NCI-H2107 treated with DMSO at 0.1 percent for 48 hours (cell line): ENCODE results near the gene NOL6.
"Not testable (repeated sequence)": the region's sequence is repeated elsewhere in the genome, so short reads cannot be mapped to it uniquely, and the experiment has no call there.

ENCODE experiments used
- DNase-seq: peaks from one replicate; lab custom pipeline; 2025; ENCODE audit not compliant: unreplicated experiment; lab: John Stamatoyannopoulos, UW

NOL6 gene

DNA sequence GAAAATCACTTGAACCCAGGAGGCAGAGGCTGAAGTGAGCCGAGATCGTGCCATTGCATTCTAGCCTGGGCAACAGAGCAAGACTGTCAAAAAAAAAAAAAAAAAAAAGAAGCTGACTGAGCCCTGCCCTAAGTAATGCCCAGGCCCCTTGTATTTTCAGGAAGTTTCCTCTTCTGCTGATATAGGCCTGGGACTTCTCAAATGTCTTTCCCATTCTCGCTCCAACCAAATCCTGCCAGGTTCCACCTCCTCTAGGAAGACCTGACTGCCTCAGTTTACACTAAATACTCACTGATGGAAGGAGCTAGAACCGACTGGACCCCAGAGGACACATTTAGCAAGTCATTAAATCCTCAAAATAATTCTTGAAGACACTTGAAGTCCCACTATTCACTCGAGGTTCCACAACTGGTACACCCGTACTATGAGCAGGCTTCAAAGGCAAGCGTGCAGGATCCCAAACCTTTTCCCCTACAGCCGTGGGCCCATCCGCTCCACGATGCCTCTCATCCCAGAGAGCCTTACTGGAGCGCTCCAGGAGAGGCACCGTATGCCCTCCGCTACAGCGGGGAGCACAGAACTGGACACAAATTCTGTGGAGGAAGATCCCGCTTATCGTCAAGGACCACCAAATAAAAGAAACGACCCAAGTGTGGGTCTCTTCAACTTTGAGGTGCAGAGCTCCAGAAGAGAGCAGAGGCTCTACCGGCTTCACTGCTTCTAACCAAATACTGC lies 676 bp downstream of the NOL6 start:
- DNase-seq = no peak

DNA sequence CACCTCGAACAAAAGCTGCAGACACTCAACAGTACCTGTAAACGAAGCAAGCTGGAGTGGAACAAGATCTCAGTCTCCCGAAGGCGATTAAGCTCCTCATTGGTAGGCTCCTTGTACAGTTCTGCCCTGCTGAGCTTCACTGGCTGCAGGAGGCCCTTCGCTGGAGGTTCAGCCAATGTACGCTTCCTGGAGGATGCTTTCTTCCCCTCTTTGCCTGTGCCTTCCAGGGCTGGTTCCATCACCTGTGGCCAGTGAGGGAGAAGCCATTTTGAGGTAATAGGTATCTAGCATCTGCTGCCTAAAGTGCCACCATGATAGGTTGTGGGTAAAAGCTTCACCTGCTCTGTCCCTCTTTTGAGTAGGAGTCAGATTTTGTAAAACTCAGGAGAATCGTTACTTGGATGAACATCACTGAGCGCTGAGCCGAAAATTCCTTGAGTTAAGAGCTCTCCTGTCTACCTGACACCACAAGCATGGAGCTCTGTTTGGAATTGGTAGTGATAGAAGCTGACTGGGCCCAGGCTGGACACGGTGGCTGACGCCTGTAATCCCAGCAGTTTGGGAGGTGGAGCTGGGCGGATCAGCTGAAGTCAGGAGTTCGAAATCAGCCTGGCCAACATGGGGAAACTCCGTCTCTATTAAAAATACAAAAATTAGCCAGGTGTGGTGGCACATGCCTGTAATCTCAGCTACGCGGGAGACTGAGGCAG lies 1.4 kb downstream of the NOL6 start:
- DNase-seq = no peak

DNA sequence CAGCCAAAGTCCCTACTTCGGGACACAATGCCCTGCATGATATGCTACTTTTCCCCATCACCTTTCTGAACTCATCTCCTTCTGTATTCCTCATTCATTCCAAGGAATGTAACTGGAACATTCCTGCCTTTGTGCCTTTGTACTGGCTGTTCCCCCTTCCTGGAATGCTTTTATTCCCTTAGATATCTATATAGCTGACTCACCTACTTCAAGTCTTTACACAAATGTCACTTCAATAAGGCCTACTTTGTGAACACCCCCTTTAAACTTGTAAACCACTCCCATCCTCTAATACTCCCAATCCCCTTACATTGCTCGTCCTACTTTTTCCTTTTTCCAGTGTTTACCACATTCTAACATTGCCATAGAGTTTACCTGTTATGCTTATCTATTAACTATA lies 2.4 kb downstream of the NOL6 start:
- DNase-seq = no peak

DNA sequence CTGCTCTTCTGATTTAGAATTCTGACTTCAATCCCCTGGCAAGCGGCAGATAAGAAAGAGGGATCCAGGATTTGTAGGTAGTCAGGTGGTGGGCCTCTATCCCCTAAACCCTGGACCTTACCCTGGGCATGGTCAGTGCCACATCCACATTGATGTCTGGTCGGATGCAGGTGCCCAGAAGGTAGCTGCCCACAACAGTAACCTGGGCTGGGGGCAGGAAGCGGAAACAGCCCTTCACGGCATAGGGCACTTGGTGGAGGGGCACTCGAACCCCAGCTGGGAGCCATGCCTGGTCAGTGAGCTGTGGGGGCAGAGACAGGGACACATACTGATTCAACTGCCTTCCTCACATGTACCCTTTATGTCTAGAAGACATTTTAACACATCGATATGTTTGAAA lies 3.8 kb downstream of the NOL6 start:
- no peak for DNase-seq

DNA sequence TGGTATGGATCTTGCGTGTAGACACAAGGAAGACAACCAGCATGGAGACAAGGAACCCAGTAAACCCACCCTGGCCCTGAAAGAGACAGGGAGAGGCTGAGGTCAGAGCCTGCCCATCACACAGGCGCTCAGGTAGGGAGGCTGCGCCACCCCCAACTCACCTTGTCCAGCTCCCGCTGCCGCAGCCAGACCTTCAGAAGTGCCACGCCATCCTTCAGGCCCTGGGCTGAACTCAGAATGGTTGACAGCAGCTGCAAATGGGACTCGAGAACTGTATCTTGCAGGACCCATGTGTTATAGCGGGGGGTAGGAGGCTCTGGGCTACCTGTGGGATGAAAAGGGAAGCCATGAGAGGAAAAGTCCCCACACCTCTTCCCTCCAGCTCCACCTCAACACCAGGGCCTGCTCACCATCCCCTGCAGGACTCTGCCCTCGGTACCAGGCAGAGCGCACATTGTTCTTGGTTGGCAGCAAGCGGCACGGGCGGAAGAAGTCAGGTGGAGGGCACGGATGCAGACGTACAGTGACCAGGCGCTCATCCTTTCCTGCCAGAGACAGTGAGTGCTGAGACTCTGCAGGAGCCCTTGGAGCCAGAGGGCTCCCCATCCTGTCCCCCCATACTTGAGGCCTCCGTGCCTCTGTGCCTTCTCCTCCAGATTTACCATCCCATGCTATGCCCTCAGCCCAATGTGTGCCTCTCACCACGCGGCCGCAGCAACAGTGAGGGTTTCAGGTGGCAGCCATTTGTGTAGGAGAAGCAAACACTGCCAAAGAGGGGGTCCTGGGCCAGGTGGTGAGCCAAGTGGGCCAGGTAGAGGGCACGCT lies 4.7 kb downstream of the NOL6 start:
- no peak for DNase-seq

DNA sequence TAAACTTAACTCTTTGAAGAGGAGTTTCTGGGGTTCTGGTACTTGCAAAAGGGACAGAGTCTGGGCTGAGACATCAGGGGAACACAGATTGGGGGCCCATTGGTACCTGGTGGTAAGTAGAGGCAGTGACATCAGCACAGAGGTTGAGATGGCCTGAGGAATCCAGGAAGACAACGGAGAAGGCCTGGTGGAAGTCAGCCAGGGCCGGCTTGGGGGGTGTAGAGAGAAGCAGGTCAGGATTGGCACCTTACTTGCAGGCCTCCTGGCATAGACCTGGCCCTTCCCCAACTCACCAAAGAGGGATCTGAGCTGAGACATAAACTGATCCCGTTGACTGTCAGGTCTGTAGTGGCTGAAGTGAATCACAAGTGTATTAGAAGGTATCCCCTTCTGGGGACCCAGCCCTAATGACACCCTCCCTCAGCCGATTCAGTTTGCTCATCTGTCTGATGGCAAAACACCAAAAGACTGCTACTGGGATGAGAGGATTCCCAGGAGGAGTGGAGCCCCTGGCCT lies 5.5 kb downstream of the NOL6 start:
- DNase-seq = no peak

DNA sequence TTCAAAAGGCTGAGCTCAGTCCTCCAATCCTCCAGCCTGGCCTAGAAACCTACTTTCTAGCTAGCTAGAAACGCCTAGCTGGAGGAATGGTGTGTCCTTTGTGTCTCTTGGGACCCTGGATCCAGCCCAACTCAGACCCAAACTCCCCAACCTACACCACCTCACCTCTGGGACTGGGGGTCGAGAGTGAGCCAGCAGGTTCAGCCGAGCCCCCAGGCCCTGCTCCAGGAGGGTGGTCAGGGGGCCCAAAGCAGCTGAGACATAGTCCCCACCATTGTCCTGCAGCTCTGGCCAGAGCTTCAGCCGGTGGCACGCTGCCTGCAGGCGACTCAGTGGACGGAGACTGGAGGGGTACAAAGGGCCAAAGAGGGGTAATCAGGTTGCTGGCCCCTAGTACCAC lies 6.2 kb downstream of the NOL6 start:
- DNase-seq = no peak

DNA sequence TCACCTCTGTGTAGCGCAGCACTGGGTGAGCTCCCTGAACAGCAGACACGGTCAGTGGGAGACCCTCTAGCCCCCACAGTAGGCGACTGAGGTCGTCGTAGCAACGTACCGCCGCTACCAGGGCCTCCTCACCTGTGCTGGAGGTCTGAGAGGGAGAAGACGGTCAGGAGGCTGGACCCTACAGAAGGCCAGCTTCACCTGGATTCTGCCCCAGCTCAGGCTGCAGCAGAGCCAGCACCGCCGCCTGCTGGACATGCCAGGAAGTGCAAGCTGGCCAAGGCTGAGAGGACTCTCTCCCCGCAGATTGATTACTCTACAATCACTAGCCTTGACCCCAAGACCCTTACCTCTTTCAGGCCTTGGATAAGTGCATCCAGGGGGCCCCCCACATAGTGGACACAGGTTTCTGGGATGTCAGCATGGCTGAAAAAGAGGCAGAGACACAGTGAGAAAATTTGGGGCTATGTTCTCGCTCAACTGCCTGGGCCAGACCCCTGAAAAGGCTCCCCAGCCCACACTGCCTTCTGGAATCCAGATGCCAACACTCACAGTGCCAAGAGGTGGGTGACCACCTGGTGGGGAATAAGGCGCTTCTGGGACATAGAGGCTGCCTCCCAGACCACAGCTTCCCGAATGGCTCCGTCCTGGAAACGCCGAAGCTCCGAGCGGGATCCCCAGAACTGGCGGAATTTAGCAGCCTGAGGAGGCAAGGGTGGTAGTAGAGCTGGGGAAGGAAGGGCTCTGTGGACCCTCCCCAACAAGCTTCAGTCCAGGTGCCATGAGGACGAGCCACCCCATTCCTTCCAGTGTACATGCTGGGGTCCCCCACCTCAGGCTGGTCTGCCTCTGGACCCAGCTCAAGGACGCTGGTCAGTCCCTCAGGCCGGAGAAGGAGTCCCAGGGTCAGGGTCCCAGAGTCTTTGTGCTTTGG lies 6.9 kb downstream of the NOL6 start:
- DNase-seq = peak; percentile 16

DNA sequence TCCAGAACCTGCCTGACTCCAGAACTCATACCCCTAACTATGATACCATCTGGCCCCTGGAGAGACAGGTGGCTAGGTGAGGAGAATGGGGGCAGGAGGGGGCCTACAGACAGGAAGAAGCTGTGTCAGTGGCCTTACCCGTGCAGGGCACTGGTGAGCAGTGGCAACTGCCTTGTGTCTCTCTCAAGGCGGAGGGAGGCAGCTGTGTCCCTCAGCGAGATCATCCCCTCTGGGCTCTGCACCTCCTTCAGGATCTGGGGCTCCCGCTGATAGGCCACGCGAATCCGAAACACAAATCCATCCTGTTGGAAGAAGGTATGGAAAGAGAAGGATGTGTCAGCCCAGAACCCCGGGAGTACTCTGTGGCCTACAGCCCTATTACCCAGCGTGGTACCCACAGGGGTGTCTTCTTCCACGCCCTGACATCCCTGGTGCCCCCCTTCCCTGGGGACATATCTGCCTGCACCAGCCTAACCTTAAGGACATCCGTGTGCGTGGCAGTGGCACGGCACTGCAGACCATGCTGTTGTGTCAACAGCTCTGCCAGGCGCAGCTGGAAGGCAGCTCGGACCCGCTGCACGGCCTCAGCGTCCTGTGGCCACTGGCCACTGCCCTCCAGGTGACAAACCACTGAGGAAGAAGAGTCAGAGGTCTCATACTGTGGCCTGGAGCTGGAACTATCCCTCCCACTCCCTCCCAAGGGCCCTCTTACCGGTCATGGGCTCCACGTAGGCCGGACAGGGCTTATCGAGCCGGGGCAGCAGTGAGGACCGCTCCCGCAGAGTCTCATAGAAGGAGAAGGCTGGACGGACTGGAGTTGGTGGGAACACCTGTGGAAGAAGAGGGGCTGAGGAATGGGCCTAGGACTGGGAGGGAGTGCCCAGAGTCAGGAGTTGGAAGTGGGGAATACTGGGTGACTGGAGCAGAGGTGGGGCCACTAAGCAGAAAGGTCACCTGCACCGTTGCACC lies 7.8 kb downstream of the NOL6 start:
- no peak for DNase-seq

DNA sequence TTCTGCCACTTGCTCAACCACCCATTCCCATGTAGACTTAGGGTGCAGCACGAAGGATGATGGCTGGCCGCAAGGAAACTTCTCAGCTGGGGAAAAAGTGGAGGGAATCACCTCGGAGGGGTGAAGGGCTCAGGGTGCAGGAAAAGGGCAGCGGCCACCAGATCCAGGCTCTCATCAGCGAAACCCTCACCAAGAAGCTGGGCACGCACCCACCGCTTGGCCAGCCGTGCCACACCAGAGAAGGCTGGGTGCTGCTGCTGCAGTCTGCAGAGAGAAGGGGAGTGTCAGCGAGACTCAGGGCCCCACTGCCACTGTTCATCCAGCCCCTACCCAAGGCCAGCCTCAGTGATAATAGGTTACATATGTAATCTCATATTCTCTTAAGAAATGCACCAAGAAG lies 8.6 kb downstream of the NOL6 start:
- no peak for DNase-seq

DNA sequence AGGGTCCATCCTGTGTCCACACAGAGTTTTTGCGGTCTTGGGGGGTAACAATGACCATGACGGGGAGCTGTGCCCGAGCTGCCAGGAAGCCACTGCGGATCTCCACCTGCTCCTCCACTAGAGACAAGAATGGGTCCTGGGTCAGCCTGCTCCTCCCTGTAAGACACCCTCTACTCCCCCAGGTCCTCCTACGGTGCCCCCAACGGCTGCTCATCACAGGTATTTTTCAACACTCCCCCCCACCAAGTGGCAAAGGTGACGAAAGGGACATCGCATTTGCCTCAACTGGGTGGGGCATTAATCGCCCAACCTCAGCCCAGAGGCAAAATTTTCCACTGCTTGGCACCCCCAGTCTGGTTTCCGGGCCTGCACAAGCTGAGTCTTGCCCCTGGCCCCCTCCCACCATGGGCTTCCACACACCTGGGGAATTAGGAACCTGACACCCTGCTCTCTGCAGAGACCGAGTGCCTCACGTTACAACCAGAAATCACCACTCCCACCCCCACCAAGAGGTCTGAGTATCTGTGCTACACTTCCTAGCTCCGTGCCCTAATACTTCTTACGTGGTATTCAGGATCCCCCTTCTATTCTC lies 9.6 kb downstream of the NOL6 start:
- DNase-seq = peak; percentile 94

DNA sequence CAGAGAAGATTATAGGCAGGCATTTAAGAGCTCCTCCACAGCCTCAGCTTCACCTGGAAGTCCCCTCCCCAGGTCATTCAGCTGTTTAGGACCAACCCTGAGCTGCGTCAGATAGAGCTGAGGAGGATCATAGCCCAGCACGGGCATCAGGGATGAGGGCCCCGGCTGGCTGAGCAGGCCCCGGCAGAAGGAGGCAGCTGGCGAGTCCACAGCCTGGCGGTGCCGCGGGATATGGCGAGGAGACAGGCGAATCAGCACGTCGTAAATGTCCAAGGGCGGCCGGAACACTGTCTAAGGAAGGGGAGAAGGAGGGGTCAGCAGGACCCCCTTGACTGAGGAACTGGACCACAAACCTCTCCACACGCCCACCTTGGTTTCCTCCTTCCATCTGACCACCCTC lies 10.6 kb downstream of the NOL6 start:
- no peak for DNase-seq

DNA sequence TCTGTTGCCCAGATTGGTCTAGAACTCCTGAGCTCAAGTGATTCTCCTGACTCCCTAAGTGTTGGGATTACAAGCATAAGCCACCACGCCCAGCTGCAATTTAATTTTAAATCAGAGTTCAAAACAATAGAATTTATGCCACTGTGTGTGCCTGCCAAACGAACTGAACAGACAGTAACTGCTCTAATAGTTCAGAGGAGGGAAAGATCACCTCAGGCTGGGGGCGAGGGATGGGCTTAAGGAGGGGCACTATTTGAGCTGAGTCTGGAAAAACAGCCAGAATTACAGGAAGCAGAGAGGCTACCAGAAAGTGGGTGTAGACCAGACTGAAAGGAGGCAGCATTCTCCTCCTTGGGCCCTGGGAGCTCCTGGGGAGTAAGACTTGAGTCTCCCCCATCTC lies 12.2 kb downstream of the NOL6 start:
- DNase-seq = no peak

DNA sequence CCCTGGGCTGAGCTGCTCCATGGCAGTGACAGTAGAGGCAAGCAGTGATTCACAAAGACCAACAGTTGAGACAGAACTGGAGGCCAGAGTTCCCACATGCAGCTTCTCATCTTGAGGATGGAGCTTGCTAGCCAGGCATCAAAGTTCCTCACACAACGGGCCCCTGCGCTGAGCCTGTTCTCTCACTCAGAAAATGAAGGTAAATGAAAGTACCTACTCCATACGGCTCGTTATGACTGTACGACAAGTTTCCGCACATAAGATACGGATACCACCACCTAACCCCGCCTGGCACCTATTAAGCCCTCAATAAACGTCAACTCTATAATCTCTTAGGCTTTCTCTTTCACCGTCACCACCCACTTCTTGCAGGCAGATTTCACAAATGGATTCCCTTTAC lies 12.9 kb downstream of the NOL6 start:
- no peak for DNase-seq

DNA sequence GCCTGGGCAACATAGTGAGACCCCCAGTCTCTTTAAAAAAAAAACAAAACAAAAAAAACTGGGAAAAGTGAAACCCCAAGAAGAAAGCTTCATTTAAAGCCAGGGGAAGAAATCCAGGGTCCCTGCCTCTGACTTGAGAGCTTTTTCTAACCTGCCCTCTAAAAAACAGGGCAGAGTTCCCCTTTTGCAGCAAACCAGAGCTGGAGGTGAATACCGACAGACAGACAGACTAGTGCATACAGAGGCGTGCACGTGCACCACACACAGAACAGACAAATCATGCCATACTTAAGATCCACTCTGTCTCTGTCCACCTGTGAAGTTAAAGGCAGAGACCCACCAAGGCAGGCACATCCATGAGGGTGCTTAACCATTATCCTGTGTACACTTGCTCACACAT lies 14.6 kb downstream of the NOL6 start:
- DNase-seq = no peak

DNA sequence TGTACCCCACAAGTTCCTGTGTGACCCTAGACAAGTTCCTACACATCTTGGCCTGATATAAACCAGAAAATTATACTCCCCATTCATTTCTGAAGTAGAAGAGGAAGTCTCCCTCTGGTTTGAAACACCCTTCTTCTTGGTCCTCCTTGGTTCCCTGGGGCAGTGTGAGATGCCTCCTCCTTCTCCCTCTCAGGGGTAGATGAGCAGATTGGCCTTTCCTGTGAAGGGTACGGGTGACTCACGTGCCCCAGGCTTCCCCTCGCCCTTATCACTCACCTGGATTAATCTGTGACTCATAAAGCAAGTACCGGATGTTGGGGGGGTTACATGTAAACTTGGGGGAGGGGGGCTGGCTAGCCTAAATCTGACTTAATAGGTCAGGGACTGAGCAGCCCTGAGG lies 15.3 kb downstream of the NOL6 start:
- DNase-seq = no peak

DNA sequence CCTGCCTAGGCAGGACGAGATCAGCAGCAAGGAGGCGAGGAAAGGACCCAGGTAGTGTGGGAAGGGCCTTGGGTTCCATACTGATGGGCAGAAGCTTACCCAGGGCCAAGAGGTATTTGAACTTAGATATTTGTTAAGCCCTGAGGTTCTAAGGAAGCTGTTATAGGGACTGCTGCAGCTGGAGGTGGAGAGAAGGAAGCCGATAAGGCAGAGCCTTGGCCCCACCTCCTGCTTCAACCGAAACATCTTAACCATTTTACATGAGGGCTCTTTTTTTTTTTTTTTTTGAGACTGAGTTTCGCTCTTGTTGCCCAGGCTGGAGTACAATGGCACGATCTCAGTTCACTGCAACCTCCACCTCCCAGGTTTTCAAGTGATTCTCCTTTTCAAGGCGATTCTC lies 17.8 kb downstream of the NOL6 start:
- DNase-seq = no peak

DNA sequence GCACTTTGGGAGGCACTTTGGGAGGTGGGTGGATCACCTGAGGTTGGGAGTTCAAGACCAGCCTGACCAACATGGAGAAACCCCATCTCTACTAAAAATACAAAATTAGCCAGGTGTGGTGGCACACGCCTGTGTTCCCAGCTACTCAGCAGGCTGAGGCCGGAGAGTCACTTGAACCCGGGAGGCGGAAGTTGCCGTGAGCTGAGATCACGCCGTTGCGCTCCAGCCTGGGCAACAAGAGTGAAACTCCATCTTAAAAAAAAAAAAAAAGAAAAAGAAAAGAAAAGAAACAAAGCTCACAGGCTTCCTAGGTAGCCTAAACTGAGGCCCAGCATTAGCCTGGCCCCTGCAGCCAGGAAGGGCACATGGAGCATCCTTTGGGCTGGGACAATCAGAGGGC lies 18.3 kb downstream of the NOL6 start:
- not testable (repeated sequence) for DNase-seq

DNA sequence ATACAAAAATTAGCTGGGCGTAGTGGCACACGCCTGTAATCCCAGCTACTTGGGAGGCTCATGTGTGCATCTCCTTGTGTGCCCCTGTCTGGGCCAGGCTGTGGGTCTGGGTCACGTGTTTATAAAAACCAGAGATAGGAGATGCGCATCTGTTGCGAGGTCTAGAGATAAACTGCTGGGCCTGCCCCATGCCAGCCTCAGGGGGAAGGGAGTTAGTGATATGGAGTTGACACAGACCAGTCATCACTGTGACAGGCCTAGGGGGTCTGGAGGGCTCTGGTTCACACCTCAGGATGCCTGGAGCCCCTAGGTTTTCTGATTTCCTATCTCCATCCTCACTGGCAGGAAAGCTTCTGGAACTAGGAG lies 19.1 kb downstream of the NOL6 start:
- DNase-seq = not testable (repeated sequence)
